DMS114 treated with DMSO at 0.1 percent for 48 hours (cell line): ENCODE results near the gene ELF2.
"Not testable (repeated sequence)": the region's sequence is repeated elsewhere in the genome, so short reads cannot be mapped to it uniquely, and the experiment has no call there.

Experiments
- DNase-seq: peaks from one replicate; lab custom pipeline; 2025; ENCODE audit not compliant: unreplicated experiment; lab: John Stamatoyannopoulos, UW

ELF2 gene

GRCh38 chr4:139177049-139177868 lies at the start of gene ELF2:
Gene ELF2 (minus strand): TSS chr4:139177218. CDS start chr4:139137701, 39,517 bp downstream.
- peak; percentile 68 for DNase-seq

- DNase-seq, result no peak
Measured at GRCh38 chr4:139223682-139224317, 46.8 kb upstream of the ELF2 start.

GRCh38 chr4:139222215-139222614 lies 45.2 kb upstream of the ELF2 start:
- no peak for DNase-seq

- DNase-seq, result no peak
Measured at GRCh38 chr4:139221687-139222086, 44.7 kb upstream of the ELF2 start.

GRCh38 chr4:139219450-139220055 lies 42.5 kb upstream of the ELF2 start:
- DNase-seq, result no peak

- no peak for DNase-seq
Measured at GRCh38 chr4:139214039-139214534, 37.1 kb upstream of the ELF2 start.

GRCh38 chr4:139213633-139214032 lies 36.6 kb upstream of the ELF2 start:
- not testable (repeated sequence) for DNase-seq

- DNase-seq, result no peak
Measured at GRCh38 chr4:139212900-139213299, 35.9 kb upstream of the ELF2 start.

- no peak for DNase-seq
Measured at GRCh38 chr4:139210486-139210885, 33.5 kb upstream of the ELF2 start.

GRCh38 chr4:139209470-139210063 lies 32.5 kb upstream of the ELF2 start:
- no peak for DNase-seq

GRCh38 chr4:139208404-139208945 lies 31.5 kb upstream of the ELF2 start:
- no peak for DNase-seq

- DNase-seq, result no peak
Measured at GRCh38 chr4:139207873-139208403, 30.9 kb upstream of the ELF2 start.

- DNase-seq, result no peak
Measured at GRCh38 chr4:139207247-139207646, 30.2 kb upstream of the ELF2 start.

- no peak for DNase-seq
Measured at GRCh38 chr4:139202991-139203390, 26.0 kb upstream of the ELF2 start.

GRCh38 chr4:139200506-139200905 lies 23.5 kb upstream of the ELF2 start:
- no peak for DNase-seq

- DNase-seq, result no peak
Measured at GRCh38 chr4:139200102-139200501, 23.1 kb upstream of the ELF2 start.

GRCh38 chr4:139197214-139197613 lies 20.2 kb upstream of the ELF2 start:
- DNase-seq, result not testable (repeated sequence)

- no peak for DNase-seq
Measured at GRCh38 chr4:139196462-139196861, 19.4 kb upstream of the ELF2 start.

- no peak for DNase-seq
Measured at GRCh38 chr4:139191373-139191772, 14.4 kb upstream of the ELF2 start.

GRCh38 chr4:139189972-139190371 lies 13.0 kb upstream of the ELF2 start:
- no peak for DNase-seq

- no peak for DNase-seq
Measured at GRCh38 chr4:139189417-139189749, 12.4 kb upstream of the ELF2 start.
